GM12872 (cell line): ENCODE measurements around the gene CALR3.

Source experiments
- TF ChIP-seq, protein P1 (sequence below): IDR thresholded peaks from 3 replicates; pipeline ENCODE4 v1.5.1; 2011; ENCODE audit warnings: low read depth, mild to moderate bottlenecking, low read length, moderate library complexity; ENCODE audit not compliant: insufficient read depth

The CALR3 gene

GRCh38 chr19:16537111-16537510 is 41.1 kb upstream of the CALR3 start:
- TF ChIP-seq, protein P1, sequence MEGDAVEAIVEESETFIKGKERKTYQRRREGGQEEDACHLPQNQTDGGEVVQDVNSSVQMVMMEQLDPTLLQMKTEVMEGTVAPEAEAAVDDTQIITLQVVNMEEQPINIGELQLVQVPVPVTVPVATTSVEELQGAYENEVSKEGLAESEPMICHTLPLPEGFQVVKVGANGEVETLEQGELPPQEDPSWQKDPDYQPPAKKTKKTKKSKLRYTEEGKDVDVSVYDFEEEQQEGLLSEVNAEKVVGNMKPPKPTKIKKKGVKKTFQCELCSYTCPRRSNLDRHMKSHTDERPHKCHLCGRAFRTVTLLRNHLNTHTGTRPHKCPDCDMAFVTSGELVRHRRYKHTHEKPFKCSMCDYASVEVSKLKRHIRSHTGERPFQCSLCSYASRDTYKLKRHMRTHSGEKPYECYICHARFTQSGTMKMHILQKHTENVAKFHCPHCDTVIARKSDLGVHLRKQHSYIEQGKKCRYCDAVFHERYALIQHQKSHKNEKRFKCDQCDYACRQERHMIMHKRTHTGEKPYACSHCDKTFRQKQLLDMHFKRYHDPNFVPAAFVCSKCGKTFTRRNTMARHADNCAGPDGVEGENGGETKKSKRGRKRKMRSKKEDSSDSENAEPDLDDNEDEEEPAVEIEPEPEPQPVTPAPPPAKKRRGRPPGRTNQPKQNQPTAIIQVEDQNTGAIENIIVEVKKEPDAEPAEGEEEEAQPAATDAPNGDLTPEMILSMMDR = no peak

- TF ChIP-seq, protein P1 = no peak
Observed at GRCh38 chr19:16536130-16536529, 40.2 kb upstream of the CALR3 start.

DNA sequence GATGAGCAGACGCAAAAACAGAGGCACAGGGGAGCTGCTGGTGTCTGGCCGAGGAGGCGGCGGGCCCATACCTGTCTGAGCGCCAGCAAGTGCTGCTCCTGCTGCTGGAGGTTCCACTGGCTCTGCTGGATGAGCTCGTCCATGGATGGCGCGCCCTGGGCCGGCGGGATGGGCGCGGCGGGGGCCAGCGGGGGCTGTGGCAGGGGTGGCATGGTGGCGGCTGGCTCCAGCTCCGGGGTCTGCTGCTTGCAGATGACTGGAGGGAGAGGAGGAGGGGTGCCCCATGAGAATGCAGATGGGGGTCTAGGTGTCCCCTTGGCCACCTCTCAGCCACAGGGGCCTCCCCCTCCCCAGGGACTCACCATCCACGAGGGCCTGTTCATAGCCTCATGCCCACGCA is 39.4 kb upstream of the CALR3 start:
- TF ChIP-seq, protein P1 = no peak

DNA sequence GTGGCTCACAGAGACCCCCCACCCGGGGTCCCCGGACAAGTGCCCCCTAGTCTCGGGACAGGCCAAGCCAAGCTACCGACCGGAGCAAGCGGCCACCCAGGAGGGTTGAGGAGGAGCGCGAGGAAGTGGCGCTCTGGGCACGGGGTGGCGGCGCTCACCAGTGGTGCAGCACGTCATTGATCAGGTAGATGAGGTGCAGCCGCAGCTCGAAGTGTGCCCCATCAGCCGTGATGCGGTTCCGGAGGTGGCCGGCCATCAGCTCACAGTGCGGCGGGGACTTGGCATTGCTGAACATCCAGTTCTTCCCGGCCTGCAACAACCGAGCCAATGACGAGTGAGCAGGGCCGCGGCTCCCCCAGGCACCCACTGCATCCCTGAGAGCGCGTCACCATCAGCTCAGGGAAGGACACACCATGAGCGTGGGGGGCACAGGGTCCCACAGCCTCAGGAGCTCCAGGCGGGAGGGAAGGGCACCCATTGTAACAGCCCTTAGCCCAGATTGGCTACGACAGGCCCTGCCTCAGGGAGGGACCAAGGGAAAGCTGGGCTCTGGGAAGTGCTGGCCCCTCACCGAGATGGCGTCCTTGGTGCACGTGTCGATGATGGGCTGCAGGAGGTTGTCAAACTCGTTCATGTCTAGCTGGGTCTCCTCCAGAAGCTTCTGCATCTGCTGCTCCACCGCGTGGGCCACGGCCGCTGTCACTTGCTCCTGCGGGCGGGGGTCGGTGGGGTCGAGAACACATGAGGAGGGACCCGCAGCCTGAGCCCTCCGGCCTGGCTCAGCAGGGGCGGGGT is 36.7 kb upstream of the CALR3 start:
- TF ChIP-seq, protein P1 = no peak

- TF ChIP-seq, protein P1 = no peak
Observed at GRCh38 chr19:16531380-16531669, 35.4 kb upstream of the CALR3 start.

DNA sequence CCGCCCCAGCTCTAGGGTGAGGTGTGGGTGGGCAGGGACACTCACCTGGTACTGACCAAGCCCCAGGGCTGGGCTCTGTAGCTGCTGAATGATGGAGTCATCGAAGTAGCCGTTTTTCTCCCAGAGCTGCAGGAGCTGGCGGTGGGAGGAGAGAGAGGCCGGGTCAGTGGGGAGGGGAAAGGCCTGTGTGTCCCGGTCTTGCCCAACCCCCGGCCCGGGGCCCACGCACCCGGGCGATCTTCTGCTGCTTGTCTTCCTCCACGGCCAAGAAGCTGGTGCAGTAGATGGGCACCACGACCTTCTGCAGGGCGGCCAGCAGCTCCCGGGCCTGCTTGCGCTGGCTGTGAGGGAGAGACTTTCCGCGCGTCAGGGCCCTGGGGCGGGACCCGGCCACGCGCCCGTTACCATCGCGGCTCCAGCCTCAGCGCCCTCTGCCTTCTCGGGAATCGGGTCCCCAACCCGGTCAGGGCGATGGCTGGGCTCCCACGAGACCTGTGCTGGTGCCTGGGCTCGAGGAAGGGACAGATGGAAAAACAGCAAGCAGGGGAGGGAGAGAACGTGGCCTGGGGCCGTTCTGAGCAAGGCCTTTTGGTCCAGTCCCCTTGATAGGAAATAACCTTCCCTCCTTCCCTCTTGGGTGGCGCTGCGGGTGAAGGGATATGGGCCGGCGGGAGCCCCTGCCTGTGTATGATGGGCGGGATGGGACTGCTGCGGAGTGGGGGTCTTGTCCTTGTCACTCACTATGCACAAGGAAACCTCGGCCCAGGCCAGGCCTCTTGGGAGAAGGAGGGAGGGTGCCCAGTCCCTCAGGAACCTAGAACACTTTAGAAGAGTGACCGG is 34.8 kb upstream of the CALR3 start:
- TF ChIP-seq, protein P1 = no peak

- TF ChIP-seq, protein P1 = no peak
Observed at GRCh38 chr19:16529466-16530144, 33.6 kb upstream of the CALR3 start.
